Measurements from ENCODE around the gene HTR2C. TPM values are rescaled to one million over a fixed set of nuclear protein-coding genes. Genes with fewer than 3 reads are reported as not detected.

The HTR2C gene
- total RNA-seq (ENCODE audit: low replicate concordance) = 0.34 and 0.71 TPM in 2 replicates
- long read RNA-seq, partial matches to known transcripts = 3 of 4 reads
- long read RNA-seq, other reads (novel, unspliced or antisense) = 1 of 4 reads

DNA sequence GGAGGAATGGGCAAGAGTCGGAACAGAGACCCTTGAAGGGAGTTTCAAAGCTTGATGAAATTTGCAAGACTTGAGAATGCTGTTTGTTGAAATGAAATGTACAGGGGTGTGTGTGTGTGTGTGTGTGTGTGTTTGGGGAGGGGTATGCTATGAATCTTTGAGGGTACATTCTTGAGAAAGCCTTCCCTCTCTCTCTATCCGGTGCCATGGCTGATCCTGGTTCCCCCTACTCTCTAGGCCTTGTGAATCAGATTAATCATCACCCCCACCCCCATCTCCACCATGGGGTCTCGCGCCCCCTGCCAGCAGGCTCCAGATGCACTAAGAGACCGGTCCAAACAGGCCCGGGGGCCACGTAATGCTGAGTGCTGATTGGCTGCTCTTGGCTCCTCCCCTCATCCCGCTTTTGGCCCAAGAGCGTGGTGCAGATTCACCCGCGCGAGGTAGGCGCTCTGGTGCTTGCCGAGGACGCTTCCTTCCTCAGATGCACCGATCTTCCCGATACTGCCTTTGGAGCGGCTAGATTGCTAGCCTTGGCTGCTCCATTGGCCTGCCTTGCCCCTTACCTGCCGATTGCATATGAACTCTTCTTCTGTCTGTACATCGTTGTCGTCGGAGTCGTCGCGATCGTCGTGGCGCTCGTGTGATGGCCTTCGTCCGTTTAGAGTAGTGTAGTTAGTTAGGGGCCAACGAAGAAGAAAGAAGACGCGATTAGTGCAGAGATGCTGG lies at the start of gene HTR2C:
TSS of gene HTR2C (plus strand) at position 441 of the 729 bp plus-strand sequence. CDS start 142,851 bp downstream, outside the sequence.
- Mint-ChIP-seq H3K27me3 (peaks cover 98% of the 10 kb centered on the region), H3K4me3 (peak within 1 kb of the TSS; percentile 84), H3K4me1 (ENCODE audit: unreplicated experiment) (peaks cover 9% of the 10 kb centered on the region), H3K36me3 (no peaks in the 10 kb centered on the region), H3K27ac (peak within 1 kb of the TSS; percentile 7), H3K9me3 (no peaks in the 10 kb centered on the region)
- no peak for TF ChIP-seq CTCF (conservative IDR thresholded peaks at IDR 0.05)
- no peak for DNase-seq (ENCODE audit: extremely low spot score, unreplicated experiment)

- no peak for DNase-seq (ENCODE audit: extremely low spot score, unreplicated experiment)
- TF ChIP-seq CTCF (conservative IDR thresholded peaks at IDR 0.05) = peak; percentile 59
- H3K27me3 Mint-ChIP-seq = peaks cover 88% of the 10 kb centered on the region
- H3K36me3 Mint-ChIP-seq = no peaks in the 10 kb centered on the region
- H3K4me1 Mint-ChIP-seq (ENCODE audit: unreplicated experiment) = peaks cover 9% of the 10 kb centered on the region
- H3K27ac Mint-ChIP-seq = no peak overlapping the region
- H3K4me3 Mint-ChIP-seq = no peak overlapping the region
- no peaks in the 10 kb centered on the region for H3K9me3 Mint-ChIP-seq
These were observed 3.5 kb upstream of the HTR2C start for GRCh38 chrX:114580336-114580735.

DNA sequence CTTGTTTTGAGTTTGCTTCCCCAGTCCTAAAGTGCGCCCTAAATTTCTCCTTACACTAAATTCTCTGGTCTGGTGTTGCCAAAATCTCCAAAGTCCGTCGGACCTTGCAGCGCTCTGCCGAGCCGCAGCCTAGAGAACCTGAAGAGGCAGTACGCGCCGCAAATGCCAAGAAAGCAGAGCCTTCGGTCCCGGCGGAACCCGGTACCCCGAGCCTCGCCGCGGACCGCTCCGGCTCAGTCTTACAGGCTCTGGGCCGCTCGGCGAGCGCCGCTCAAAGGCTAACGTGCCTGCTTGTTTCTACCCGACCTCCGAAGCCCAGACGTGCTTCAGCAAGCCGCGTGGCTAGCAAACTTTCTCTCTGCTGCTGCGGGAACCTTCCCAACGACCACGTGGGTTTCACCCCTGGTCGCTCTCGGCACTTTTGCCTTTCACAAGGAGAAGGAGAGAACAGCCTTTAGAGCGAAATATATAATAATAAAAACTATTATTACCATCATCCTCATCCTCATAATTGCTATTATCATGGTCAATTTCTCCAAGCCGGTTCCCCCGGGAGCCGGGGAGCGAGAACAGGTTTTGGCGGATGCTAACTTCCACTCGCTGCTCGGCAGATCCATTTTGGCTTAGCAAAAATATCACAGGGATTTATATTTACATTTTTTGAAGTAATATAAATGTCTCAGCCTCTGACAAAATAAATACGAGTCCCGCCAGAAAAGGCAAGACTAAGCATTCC lies 2.2 kb upstream of the HTR2C start:
- no peak for DNase-seq (ENCODE audit: extremely low spot score, unreplicated experiment)
- TF ChIP-seq CTCF (conservative IDR thresholded peaks at IDR 0.05) = no peak
- no peaks in the 10 kb centered on the region for H3K36me3 Mint-ChIP-seq
- peaks cover 99% of the 10 kb centered on the region for H3K27me3 Mint-ChIP-seq
- no peaks in the 10 kb centered on the region for H3K9me3 Mint-ChIP-seq
- peaks cover 9% of the 10 kb centered on the region for H3K4me1 Mint-ChIP-seq (ENCODE audit: unreplicated experiment)
- H3K27ac Mint-ChIP-seq = no peak overlapping the region
- peak overlapping the region; percentile 82 for H3K4me3 Mint-ChIP-seq

GRCh38 chrX:114582264-114582632 lies 1.6 kb upstream of the HTR2C start:
- Mint-ChIP-seq H3K4me3 (peak overlapping the region; percentile 82), H3K36me3 (no peaks in the 10 kb centered on the region), H3K4me1 (ENCODE audit: unreplicated experiment) (peaks cover 9% of the 10 kb centered on the region), H3K9me3 (no peaks in the 10 kb centered on the region), H3K27ac (no peak overlapping the region), H3K27me3 (peaks cover 99% of the 10 kb centered on the region)
- no peak for TF ChIP-seq CTCF (conservative IDR thresholded peaks at IDR 0.05)
- no peak for DNase-seq (ENCODE audit: extremely low spot score, unreplicated experiment)

- Mint-ChIP-seq H3K27me3 (peaks cover 98% of the 10 kb centered on the region), H3K36me3 (no peaks in the 10 kb centered on the region), H3K27ac (no peak overlapping the region), H3K4me1 (ENCODE audit: unreplicated experiment) (peaks cover 9% of the 10 kb centered on the region), H3K4me3 (peak overlapping the region; percentile 84), H3K9me3 (no peaks in the 10 kb centered on the region)
- TF ChIP-seq CTCF (conservative IDR thresholded peaks at IDR 0.05) = no peak
- no peak for DNase-seq (ENCODE audit: extremely low spot score, unreplicated experiment)
These were observed 1.0 kb upstream of the HTR2C start for GRCh38 chrX:114582698-114583395.
